Measurements from ENCODE around the gene PRKCH. TPM values are rescaled to one million over a fixed set of nuclear protein-coding genes. Genes with fewer than 3 reads are reported as not detected.

Gene PRKCH
- total RNA-seq, 1 experiment from 2014 or later, result 10.3 TPM

GRCh38 chr14:61512026-61512834 is 190.9 kb downstream of the PRKCH start:
- ChIA-PET POLR2A (interaction anchor here (0.7 kb wide), 1 partner anchor 169 kb away, joined by 6 read pairs; no protein-coding TSS in a partner anchor), CTCF (no interaction called here)
- ATAC-seq (no peak), DNase-seq (ENCODE audit: low spot score) (no peak)
- Mint-ChIP-seq H3K27me3 (ENCODE audit: low read depth) (no peaks in the 10 kb centered on the region; the same call in 1 of the 2 replicates), H3K4me3 (no peak overlapping the region), H3K27ac (no peak overlapping the region), H3K4me1 (peaks cover 34% of the 10 kb centered on the region), H3K36me3 (no peaks in the 10 kb centered on the region), H3K9me3 (peaks cover 5% of the 10 kb centered on the region)
- TF ChIP-seq, protein P1, sequence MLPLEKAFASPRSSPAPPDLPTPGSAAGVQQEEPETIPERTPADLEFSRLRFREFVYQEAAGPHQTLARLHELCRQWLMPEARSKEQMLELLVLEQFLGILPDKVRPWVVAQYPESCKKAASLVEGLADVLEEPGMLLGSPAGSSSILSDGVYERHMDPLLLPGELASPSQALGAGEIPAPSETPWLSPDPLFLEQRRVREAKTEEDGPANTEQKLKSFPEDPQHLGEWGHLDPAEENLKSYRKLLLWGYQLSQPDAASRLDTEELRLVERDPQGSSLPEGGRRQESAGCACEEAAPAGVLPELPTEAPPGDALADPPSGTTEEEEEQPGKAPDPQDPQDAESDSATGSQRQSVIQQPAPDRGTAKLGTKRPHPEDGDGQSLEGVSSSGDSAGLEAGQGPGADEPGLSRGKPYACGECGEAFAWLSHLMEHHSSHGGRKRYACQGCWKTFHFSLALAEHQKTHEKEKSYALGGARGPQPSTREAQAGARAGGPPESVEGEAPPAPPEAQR (CRISPR knock-in tag; IDR thresholded peaks at IDR 0.05), result no peak
- TF ChIP-seq NFE2L1 (CRISPR knock-in tag; IDR thresholded peaks at IDR 0.05) (no peak), USF2 (CRISPR knock-in tag; IDR thresholded peaks at IDR 0.05) (0 out of 2 replicates have a peak, but pooled peaks have one; percentile 23)

DNA sequence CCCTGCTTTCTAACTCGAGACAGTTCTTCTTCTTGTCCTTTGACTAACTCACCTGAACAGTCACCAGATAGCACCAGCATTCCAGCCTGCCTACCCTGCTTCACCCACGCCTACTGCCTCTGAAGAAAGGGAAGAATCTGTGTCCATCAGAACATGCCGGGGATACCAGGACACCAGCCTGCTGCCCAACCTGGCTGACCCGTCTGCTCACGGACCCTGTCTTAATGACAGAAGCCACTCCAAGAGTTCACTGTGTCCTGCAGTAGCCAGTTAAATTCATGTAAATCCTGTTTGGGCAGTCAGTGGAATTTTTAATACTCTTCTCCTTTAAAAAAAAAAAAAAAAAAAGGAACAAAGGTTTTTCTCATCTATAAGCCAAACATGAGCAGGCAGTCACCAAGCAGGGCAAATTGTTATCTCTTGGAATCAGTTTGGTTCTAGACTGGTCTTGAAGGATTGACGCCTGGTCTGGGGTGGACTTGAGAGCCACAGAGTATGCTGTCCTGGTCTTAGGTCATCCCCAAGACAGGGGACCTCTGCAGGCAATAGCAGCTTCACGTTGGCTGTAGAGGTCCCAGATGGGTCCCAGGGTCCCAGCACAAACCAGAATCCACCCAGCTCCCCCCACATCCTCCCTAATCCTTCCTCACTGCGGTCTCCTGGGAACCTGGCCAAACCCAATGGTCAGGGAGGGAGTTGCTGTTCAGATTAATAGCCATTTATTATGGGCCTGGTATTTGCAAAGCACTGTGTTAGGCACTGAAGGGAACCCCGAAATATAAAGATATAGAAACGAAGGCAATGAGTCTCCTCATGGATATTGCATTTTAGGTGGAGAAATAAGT is 192.8 kb downstream of the PRKCH start:
- peaks cover 22% of the 10 kb centered on the region for H3K4me1 Mint-ChIP-seq
- H3K27ac Mint-ChIP-seq, result no peak overlapping the region
- DNase-seq (ENCODE audit: low spot score) (no peak), ATAC-seq (no peak)
- no peak overlapping the region for H3K4me3 Mint-ChIP-seq
- H3K27me3 Mint-ChIP-seq (ENCODE audit: low read depth), result no peaks in the 10 kb centered on the region; the same call in 1 of the 2 replicates
- CTCF ChIA-PET, result no interaction called here
- no peak for TF ChIP-seq ESRRA (CRISPR knock-in tag; IDR thresholded peaks at IDR 0.05; ENCODE audit: borderline replicate concordance)
- TF ChIP-seq, protein P2, sequence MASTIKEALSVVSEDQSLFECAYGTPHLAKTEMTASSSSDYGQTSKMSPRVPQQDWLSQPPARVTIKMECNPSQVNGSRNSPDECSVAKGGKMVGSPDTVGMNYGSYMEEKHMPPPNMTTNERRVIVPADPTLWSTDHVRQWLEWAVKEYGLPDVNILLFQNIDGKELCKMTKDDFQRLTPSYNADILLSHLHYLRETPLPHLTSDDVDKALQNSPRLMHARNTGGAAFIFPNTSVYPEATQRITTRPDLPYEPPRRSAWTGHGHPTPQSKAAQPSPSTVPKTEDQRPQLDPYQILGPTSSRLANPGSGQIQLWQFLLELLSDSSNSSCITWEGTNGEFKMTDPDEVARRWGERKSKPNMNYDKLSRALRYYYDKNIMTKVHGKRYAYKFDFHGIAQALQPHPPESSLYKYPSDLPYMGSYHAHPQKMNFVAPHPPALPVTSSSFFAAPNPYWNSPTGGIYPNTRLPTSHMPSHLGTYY (CRISPR knock-in tag; IDR thresholded peaks at IDR 0.05), result no peak
- no peak for TF ChIP-seq ETV6 (CRISPR knock-in tag; IDR thresholded peaks at IDR 0.05)
- TF ChIP-seq ATF2 (CRISPR knock-in tag; IDR thresholded peaks at IDR 0.05; ENCODE audit: borderline replicate concordance, low read depth), result no peak
- TF ChIP-seq PREB (CRISPR knock-in tag; IDR thresholded peaks at IDR 0.05; ENCODE audit: borderline replicate concordance), result no peak
- no peak for TF ChIP-seq ZNF232 (CRISPR knock-in tag; IDR thresholded peaks at IDR 0.05)
- no peaks in the 10 kb centered on the region for H3K9me3 Mint-ChIP-seq
- H3K36me3 Mint-ChIP-seq, result no peaks in the 10 kb centered on the region
- POLR2A ChIA-PET, result no interaction called here

- no peak overlapping the region for H3K4me3 Mint-ChIP-seq
- no peak overlapping the region for H3K27ac Mint-ChIP-seq
- CTCF ChIA-PET, result no interaction called here
- POLR2A ChIA-PET, result no interaction called here
- H3K9me3 Mint-ChIP-seq, result no peaks in the 10 kb centered on the region
- no peak for DNase-seq (ENCODE audit: low spot score)
- no peaks in the 10 kb centered on the region; the same call in 1 of the 2 replicates for H3K27me3 Mint-ChIP-seq (ENCODE audit: low read depth)
- H3K36me3 Mint-ChIP-seq, result no peaks in the 10 kb centered on the region
- peaks cover 19% of the 10 kb centered on the region for H3K4me1 Mint-ChIP-seq
- ATAC-seq, result no peak
- TF ChIP-seq ZNF671 (CRISPR knock-in tag; IDR thresholded peaks at IDR 0.05) (no peak), TP53 (CRISPR knock-in tag; IDR thresholded peaks at IDR 0.05) (no peak), ZNF317 (CRISPR knock-in tag; IDR thresholded peaks at IDR 0.05; ENCODE audit: borderline replicate concordance, low read depth) (no peak), NFATC4 (CRISPR knock-in tag; IDR thresholded peaks at IDR 0.05) (no peak), FOXP1 (CRISPR knock-in tag; IDR thresholded peaks at IDR 0.05; ENCODE audit: borderline replicate concordance) (no peak), SMAD4 (CRISPR knock-in tag; IDR thresholded peaks at IDR 0.05) (no peak), ZNF423 (CRISPR knock-in tag; IDR thresholded peaks at IDR 0.05) (no peak), GRHL2 (CRISPR knock-in tag; IDR thresholded peaks at IDR 0.05; ENCODE audit: insufficient replicate concordance, severe bottlenecking) (no peak), KAT7 (CRISPR knock-in tag; IDR thresholded peaks at IDR 0.05; ENCODE audit: borderline replicate concordance) (no peak), USF2 (CRISPR knock-in tag; IDR thresholded peaks at IDR 0.05) (no peak), HMGA2 (CRISPR knock-in tag; IDR thresholded peaks at IDR 0.05) (no peak)
- TF ChIP-seq, protein P3, sequence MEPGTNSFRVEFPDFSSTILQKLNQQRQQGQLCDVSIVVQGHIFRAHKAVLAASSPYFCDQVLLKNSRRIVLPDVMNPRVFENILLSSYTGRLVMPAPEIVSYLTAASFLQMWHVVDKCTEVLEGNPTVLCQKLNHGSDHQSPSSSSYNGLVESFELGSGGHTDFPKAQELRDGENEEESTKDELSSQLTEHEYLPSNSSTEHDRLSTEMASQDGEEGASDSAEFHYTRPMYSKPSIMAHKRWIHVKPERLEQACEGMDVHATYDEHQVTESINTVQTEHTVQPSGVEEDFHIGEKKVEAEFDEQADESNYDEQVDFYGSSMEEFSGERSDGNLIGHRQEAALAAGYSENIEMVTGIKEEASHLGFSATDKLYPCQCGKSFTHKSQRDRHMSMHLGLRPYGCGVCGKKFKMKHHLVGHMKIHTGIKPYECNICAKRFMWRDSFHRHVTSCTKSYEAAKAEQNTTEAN (CRISPR knock-in tag; IDR thresholded peaks at IDR 0.05), result no peak
Observed at GRCh38 chr14:61514927-61515326, 193.5 kb downstream of the PRKCH start.

Data from WTC11 (cell line).